Esophagus muscularis mucosa (tissue), 3 donors: Measurements from ENCODE around the gene HSD11B1.

ENCODE experiments used
- CTCF ChIP-seq, 3 experiments: fragments of 200-600 bp in 2 of 3; fragments of 450-650 bp in 1 of 3; sonication (generic) in 2 of 3; IDR thresholded peaks; one replicate each; pipeline ENCODE4 v1.5.1; 2017 to 2019; ENCODE audit warnings: antibody characterized with exemption in 3 of 3, mild to moderate bottlenecking in 2 of 3, moderate library complexity in 1 of 3
- POLR2AphosphoS5 ChIP-seq, 2 donors: sonication (generic); formaldehyde crosslinking; IDR thresholded peaks; one replicate each; pipeline ENCODE4 v1.6.1; 2017; ENCODE audit warnings: antibody characterized with exemption in 2 of 2

- no peak for TF ChIP-seq CTCF (IDR thresholded peaks at IDR 0.05)
- TF ChIP-seq POLR2AphosphoS5 (IDR thresholded peaks at IDR 0.05) = no peak
These were observed 15.9 kb upstream of the HSD11B1 start for GRCh38 chr1:209688746-209689234.
